NOMO-1 treated with dmso at 0.1 percent for 144 hours (cell line): ENCODE data around the gene CCM2.

Experiments used
- DNase-seq: peaks from one replicate; lab custom pipeline; 2025; ENCODE audit not compliant: unreplicated experiment; lab: John Stamatoyannopoulos, UW

CCM2 gene

GRCh38 chr7:45118292-45118691 lies 118.3 kb downstream of the CCM2 start:
- no peak for DNase-seq

GRCh38 chr7:45118889-45119331 lies 118.9 kb downstream of the CCM2 start:
- DNase-seq: no peak

GRCh38 chr7:45119550-45119949 lies 119.5 kb downstream of the CCM2 start:
- DNase-seq: peak; percentile 19

GRCh38 chr7:45122975-45123860 lies 123.2 kb downstream of the CCM2 start:
- no peak for DNase-seq

- no peak for DNase-seq
Measured at GRCh38 chr7:45123913-45124710, 124.1 kb downstream of the CCM2 start.

GRCh38 chr7:45125193-45125904 lies 125.3 kb downstream of the CCM2 start:
- no peak for DNase-seq
